Tibial artery (tissue), 4 donors: Measurements from ENCODE around the gene RNF150.

Experiments
- DNase-seq, 2 donors: peaks; one replicate each; pipeline ENCODE4 v3.0.0-alpha.2; 2019
- H3K27ac ChIP-seq, 2 donors: fragments of 200-600 bp; sonication (generic) in 1 of 2; 1 replicate in 1 of 2; 2 replicates in 1 of 2; pipeline ENCODE4 v1.5.1; 2018 to 2019; ENCODE audit warnings: mild to moderate bottlenecking in 1 of 2
- H3K27me3 ChIP-seq, 2 donors: fragments of 200-600 bp; sonication (generic) in 1 of 2; one replicate each; pipeline versions ENCODE4 v1.5.1 to v1.6.0; 2016 to 2019
- H3K36me3 ChIP-seq, 3 donors: fragments of 200-600 bp; sonication (generic) in 2 of 3; one replicate each; pipeline ENCODE4 v1.5.1; 2016 to 2019; ENCODE audit warnings: mild to moderate bottlenecking in 2 of 3
- H3K4me1 ChIP-seq, 4 donors: fragments of 200-600 bp; sonication (generic) in 2 of 4; 1 replicate in 3 of 4; 2 replicates in 1 of 4; pipeline ENCODE4 v1.5.1; 2016 to 2019
- H3K4me3 ChIP-seq, 2 donors: fragments of 200-600 bp; sonication (generic) in 1 of 2; 1 replicate in 1 of 2; 2 replicates in 1 of 2; pipeline ENCODE4 v1.5.1; 2018 to 2019; ENCODE audit warnings: mild to moderate bottlenecking in 2 of 2
- H3K9me3 ChIP-seq, 3 donors: fragments of 200-600 bp; sonication (generic) in 1 of 3; one replicate each; pipeline ENCODE4 v1.5.1; 2016 to 2019
- intact Hi-C: fragments of 100-400 bp; cut with DNase I; formaldehyde crosslinking; loops from one replicate; pipeline ENCODE4 v1.15.0; 2023; ENCODE audit warnings: low total_unique reads
- TF ChIP-seq, protein P1 (sequence below), 2 experiments: fragments of 200-600 bp in 1 of 2; fragments of 450-650 bp in 1 of 2; IDR thresholded peaks; one replicate each; pipeline ENCODE4 v1.5.1; 2017 to 2019; ENCODE audit warnings: antibody characterized with exemption in 2 of 2, mild to moderate bottlenecking in 1 of 2, moderate library complexity in 1 of 2

The RNF150 gene

DNA sequence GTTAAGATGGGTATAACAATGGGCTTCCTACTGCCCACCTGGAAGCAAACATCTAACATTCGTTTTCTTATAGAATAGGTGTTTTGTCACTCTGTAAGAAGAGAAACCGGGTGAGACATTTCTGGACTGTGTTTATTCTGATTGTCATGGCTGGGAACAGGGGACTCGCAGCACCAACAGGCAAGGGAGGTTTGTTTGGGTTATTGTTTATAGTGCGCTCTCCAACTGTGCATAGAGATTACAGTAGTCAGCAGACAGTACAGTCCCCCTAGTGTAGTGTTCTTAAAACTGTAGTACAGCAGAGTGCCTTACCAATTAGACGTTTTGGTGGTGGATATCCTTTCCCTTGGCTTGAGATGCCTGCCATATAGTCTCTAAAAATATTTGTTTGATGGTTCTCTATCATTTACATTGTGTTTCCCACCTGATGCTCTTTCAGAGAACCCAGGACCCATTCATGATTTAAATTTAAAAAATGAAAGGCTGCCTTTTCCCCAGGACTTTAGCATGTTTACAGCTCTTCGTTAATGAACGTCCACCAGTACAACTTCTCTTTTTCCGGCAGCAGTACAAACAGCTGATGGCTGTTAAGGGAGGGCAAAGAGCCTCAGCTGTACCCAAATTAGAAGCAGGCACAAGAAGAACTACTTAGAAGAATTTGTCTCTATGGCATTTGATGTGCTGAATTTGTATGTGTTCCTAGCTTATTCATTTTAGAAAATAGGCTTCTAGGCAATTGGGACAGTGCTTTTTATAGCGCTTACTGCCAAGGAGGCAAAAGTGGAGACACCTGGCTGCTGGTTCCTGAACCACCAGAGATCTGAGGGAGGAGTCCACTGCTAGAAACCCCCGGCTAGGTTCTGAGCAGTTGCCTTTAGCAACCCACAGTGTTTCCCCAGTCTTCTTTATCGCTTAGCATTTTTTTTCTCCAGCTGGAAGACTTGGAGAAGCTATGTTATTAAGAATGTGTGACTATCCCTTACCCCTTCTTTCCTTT is 1.0 kb upstream of the RNF150 start:
- TF ChIP-seq, protein P1, sequence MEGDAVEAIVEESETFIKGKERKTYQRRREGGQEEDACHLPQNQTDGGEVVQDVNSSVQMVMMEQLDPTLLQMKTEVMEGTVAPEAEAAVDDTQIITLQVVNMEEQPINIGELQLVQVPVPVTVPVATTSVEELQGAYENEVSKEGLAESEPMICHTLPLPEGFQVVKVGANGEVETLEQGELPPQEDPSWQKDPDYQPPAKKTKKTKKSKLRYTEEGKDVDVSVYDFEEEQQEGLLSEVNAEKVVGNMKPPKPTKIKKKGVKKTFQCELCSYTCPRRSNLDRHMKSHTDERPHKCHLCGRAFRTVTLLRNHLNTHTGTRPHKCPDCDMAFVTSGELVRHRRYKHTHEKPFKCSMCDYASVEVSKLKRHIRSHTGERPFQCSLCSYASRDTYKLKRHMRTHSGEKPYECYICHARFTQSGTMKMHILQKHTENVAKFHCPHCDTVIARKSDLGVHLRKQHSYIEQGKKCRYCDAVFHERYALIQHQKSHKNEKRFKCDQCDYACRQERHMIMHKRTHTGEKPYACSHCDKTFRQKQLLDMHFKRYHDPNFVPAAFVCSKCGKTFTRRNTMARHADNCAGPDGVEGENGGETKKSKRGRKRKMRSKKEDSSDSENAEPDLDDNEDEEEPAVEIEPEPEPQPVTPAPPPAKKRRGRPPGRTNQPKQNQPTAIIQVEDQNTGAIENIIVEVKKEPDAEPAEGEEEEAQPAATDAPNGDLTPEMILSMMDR (IDR thresholded peaks at IDR 0.05), result no peak
- H3K4me1 ChIP-seq, result peaks cover 0 to 25% (median 2%) of the 10 kb centered on the region in 4 donors
- no peaks in the 10 kb centered on the region for H3K36me3 ChIP-seq
- intact Hi-C loops, result loop anchor here (2.0 to 5.0 kb wide), 2 partner anchors 132 to 273 kb away; no protein-coding TSS in a partner anchor
- no peaks in the 10 kb centered on the region for H3K9me3 ChIP-seq
- peak overlapping the region; percentile 8 to 70 for H3K27ac ChIP-seq
- no peaks in the 10 kb centered on the region for H3K27me3 ChIP-seq
- no peak overlapping the region for H3K4me3 ChIP-seq
- DNase-seq, result no peak

DNA sequence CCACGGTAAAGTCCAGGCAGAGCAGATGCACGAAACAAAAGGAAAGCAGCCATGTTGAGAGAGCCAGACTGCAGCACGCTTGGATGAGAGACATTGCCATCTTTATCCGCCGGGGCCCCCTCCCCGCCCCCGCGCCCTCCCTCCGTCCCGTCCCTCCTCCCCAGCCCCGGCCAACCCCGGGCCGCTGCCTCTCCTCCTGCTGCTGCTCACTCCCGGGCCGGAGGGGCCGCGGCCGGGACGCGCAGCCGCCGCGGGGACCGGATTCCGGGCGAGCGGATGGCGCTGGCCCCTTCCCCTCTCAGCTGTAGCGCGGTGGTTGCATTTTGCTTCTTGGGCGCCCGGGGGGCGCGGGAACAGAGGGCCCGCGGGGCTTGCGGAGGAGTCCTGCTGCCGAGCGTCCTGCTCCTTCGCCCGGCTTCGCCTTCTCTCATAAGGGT is 542 bp downstream of the RNF150 start:
- peak overlapping the region; percentile 70 to 71 for H3K4me3 ChIP-seq
- no peaks in the 10 kb centered on the region for H3K27me3 ChIP-seq
- DNase-seq, result peak in 1 of 2 donors; percentile 70
- H3K27ac ChIP-seq, result peak overlapping the region; percentile 70 to 74
- H3K36me3 ChIP-seq, result no peaks in the 10 kb centered on the region
- H3K9me3 ChIP-seq, result no peaks in the 10 kb centered on the region
- peaks cover 0 to 40% (median 6%) of the 10 kb centered on the region in 4 donors for H3K4me1 ChIP-seq
- intact Hi-C loops, result loop anchor here (2.0 to 5.0 kb wide), 2 partner anchors 130 to 272 kb away; no protein-coding TSS in a partner anchor
- TF ChIP-seq, protein P1 (IDR thresholded peaks at IDR 0.05), result no peak

DNA sequence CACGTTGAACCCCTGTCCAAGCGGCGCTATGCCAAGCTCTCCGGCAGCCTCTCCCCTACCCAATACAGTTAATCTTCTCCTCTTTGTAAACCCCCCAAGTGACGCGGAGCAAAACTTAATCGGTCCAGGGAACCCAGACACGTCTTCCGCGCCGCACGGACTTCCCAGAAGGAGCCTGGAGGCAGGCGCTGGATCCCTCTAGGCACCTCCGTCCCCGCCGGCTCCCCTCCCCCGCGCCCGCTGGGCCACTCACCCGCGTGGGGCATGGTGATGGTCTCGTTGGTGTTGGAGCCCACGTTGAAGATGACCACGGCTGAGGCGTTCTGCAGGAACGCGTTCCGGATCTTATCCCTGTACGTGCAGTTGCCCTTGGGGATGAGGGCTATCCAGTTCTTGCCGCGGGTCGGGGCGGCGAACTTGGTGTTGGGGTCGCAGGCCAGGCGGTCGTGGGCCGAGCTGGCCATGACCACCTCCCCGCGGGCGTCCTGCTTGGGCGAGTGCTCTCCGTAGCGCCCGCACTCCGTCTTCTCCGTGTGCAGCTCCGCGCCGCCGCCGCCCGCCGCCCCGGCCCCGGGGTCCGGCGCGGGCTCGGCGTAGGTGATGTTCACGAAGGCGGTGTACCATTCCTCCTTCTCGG is 1.1 kb downstream of the RNF150 start:
- TF ChIP-seq, protein P1 (IDR thresholded peaks at IDR 0.05), result no peak
- H3K27me3 ChIP-seq, result no peaks in the 10 kb centered on the region
- H3K9me3 ChIP-seq, result no peaks in the 10 kb centered on the region
- peak overlapping the region; percentile 70 to 74 for H3K27ac ChIP-seq
- peak overlapping the region; percentile 70 to 71 for H3K4me3 ChIP-seq
- peak in 1 of 2 donors; percentile 69 for DNase-seq
- intact Hi-C loops, result loop anchor here (2.0 to 5.0 kb wide), 2 partner anchors 130 to 271 kb away; no protein-coding TSS in a partner anchor
- H3K36me3 ChIP-seq, result no peaks in the 10 kb centered on the region
- peaks cover 0 to 43% (median 6%) of the 10 kb centered on the region in 4 donors for H3K4me1 ChIP-seq

DNA sequence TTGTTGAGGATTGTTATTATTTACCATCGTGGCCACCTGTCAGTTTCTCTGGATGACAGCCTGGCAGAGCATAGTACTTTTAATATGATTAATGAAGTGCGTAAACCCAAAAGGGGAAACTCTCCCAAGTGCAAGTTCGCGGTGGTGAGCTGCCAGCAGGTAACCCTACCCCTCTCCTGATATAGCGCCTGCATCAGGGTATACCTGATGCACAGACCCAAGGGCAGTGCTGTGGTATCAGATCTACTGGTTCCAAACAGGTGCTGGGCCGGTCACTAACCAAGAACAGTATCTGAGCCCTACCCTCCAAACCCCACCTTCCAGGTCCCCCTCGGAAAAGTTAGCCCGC is 1.6 kb downstream of the RNF150 start:
- Histone ChIP-seq H3K27ac (peak overlapping the region; percentile 70 to 74), H3K27me3 (no peaks in the 10 kb centered on the region), H3K9me3 (no peaks in the 10 kb centered on the region), H3K4me1 (peaks cover 0 to 47% (median 6%) of the 10 kb centered on the region in 4 donors), H3K36me3 (no peaks in the 10 kb centered on the region), H3K4me3 (peak overlapping the region; percentile 70 to 71)
- intact Hi-C loops, result loop anchor here (2.0 to 5.0 kb wide), 2 partner anchors 129 to 271 kb away; no protein-coding TSS in a partner anchor
- TF ChIP-seq, protein P1 (IDR thresholded peaks at IDR 0.05), result no peak
- no peak for DNase-seq

DNA sequence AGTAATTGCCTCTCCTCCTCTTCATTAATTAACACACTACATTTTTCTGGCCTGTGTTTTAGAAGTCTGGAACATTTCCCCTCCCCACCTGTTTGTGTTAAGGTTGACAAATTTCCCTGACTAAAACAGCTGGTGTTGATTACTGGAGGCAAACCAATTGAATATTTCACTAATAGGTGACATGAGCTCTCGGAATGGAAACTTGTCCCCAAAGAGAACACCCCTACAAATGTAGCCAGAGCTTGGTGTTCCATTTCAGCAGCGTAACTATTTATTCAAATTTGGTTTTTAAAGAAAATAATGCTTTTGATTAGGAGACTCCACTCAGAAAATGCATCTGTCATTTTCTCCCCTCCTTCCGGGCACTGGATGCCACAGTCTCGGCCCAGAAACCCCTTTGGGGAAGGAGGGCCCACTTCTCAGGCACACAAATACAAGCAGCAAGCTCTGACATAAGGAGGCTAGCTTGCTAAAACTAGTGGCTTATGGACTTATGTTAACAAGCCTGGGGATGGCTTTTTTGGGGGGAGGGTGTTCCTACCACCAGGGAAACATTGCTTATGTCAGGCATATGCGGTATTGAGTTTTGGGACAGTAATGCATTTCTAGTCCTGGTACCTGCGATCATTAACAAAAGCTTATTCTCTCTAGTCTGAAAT is 2.2 kb downstream of the RNF150 start:
- Histone ChIP-seq H3K9me3 (no peaks in the 10 kb centered on the region), H3K27ac (peak overlapping the region; percentile 70 to 74), H3K36me3 (no peaks in the 10 kb centered on the region), H3K4me1 (peaks cover 0 to 52% (median 6%) of the 10 kb centered on the region in 4 donors), H3K27me3 (no peaks in the 10 kb centered on the region), H3K4me3 (peak overlapping the region; percentile 70 to 71)
- intact Hi-C loops, result loop anchor here (5.0 kb wide), 1 partner anchor 129 kb away; no protein-coding TSS in a partner anchor
- DNase-seq, result no peak
- TF ChIP-seq, protein P1 (IDR thresholded peaks at IDR 0.05), result no peak
